CD4-positive, alpha-beta T cell treated with Interleukin-1 beta for 1 hour (primary cell): ENCODE measurements around the gene RNFT1.
"Not testable (repeated sequence)": the region's sequence is repeated elsewhere in the genome, so short reads cannot be mapped to it uniquely, and the experiment has no call there.

Experiments used
- DNase-seq, 2 donors: peaks; one replicate each; pipeline ENCODE4 v3.0.0-alpha.2; 2020 to 2022

Gene RNFT1

DNA sequence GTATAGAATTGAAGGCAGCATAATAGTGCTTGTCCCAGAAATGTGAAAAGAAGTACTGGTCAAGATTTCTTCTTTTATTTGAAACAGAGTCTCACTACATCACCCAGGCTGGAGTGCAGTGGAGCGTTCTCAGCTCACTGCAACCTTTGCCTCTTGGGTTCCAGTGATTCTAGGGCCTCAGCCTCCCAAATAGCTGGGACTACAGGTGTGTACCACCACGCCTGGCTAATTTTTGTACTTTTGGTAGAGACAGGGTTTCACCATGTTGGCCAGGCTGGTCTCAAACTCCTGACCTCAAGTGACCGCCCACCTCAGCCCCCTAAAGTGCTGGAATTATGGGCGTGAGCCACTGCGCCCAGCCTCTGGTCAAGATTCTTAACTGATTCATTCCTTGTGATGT lies 43.9 kb downstream of the RNFT1 start:
- not testable (repeated sequence) for DNase-seq

DNA sequence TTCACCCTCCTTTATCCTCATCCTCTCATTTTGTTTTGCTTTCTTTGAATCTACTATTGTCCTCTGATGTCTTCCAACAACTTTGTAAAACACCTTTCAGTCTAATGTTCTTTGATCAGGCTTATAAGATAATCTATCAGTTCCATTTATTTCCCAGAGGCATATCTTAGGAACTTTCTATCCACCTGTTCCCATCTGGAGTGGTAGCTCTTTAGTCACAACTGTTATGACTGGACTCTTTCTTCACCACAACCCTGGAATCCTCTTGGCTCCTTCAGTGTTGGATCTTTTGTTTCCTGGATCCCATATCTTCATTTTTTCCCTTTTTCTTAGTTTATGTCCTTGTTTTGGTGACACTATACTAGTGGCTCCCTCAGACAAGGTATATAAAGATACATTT lies 48.1 kb downstream of the RNFT1 start:
- DNase-seq = no peak

DNA sequence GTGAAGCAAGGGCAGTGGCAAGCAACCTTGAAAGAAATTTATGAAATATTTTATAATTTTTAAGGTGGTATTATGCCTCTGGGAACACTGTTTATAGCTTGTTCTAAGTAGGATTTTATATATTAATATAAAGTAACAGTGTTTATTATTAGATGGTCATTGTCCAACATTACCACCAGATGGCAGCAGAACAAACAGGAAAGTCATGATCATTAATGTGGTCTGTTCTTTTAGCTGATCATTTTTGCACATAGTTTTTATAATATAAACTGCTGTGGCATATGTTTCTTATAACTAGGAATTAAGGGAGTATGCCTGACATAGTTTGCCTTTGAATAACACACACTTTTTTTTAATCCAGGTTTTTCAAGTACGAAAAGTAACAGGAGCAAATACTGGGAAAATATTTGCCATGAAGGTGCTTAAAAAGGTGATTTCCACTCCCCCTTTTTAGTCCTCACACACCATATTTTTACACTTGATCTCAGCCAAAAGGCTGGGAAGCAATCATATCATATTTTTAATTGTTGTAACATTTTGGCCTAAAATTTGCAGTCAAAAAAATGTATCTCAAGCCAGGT lies 50.2 kb downstream of the RNFT1 start:
- peak in 1 of 2 donors; percentile 65 for DNase-seq

GRCh38 chr17:59907467-59907866 lies 57.1 kb downstream of the RNFT1 start:
- no peak for DNase-seq

DNA sequence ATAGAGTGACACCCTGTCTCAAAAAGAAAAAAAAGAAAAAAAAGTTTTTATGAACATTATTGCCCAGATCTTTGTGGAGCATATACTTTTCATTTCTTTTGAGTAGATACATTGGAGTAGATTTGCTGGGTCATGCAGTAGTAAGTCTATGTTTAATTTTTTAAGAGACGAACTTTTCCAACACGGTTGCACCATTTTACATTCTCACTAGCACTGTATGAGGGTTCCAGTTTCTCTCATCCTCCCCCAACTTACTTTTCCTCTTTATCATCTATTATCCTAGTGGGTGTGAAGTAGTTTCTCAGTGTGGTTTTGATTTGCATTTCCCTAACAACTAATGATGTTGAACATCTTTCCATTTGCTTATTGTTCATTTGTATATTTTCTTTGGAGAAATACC lies 61.1 kb downstream of the RNFT1 start:
- DNase-seq = no peak
